ENCODE data around the gene TINAG.

GRCh38 chr6:54390362-54390761 is 82.1 kb downstream of the TINAG start:
- TF ChIP-seq CTCF (conservative IDR thresholded peaks at IDR 0.05) = no peak
- no peak for TF ChIP-seq ZFX (IDR thresholded peaks at IDR 0.05)
